GM19025 (cell line): Measurements from ENCODE around the gene LRP6.

ENCODE experiments used
- ATAC-seq: cut with Tn5 transposase; IDR thresholded peaks from one replicate; pipeline ENCODE4 v1.9.1; 2021; ENCODE audit warnings: mild to moderate bottlenecking, low read depth, moderate library complexity; ENCODE audit not compliant: unreplicated experiment

LRP6 gene

DNA sequence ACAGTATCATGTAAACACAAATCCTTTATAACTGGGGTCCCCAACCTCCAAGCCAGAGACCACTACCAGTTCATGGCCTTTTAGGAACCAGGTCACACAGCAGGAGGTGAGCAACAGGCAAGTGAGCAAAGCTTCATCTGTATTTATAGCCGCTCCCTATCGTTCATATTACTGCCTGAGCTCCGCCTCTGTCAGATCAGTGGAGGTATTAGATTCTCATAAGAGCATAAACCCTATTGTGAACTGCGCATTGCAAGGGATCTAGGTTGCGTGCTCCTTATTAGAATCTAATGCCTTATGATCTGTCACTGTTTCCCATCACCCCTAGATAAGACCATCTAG, 49.9 kb downstream of the LRP6 start:
- ATAC-seq: no peak

DNA sequence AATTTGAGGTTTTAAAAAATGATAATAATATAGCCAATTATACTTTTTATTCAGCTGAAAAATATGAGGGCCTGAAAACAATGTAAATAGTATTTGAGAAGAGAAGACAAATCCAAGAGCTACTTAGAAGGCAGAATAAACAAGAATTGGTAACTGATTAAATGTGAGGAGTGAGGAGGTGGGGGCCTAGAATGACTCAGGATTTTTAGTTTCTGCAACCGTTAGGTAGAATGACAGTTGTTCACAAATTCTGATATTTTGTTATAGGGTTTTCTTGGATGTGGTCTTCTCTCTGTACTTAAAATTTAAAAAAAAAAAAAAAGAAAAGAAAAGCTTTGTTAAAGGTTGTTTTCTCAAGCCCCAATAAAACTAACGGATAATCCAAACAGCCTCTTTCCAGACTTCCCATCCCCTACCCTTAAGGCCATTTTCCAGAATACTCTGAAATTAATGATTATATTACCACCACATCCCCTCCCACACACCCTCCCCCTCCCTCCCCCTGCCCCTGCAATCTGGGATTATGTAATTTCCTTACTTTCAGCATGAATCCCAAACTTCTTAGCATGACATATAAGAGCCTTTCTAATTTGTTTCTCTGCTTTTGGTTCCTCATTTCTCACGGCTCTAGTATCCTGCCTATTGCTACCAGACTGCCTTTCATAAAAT, 50.4 kb downstream of the LRP6 start:
- no peak for ATAC-seq

DNA sequence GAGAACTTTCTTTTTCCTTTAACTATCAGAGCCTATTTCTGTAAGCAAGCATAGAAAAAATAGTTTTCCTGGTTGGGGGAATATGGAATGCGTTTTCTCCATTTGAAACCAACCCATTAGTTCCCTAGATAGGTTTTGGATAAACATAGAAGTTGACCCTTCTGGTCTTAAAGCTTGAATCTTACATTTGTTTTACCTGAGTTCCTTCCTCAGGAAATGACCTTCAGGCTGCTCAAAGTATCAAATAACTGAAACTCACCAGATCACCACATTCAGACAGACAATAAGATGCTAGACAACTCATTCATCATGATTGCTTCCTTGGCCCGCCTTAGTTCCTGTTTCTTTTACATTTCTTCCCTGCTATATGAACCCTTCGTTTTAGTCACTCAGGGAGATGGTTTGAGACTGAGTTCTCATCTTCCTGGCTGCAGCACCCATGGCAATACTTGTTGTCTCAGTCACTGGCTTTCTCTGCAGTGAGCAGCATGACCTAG, 52.2 kb downstream of the LRP6 start:
- no peak for ATAC-seq

DNA sequence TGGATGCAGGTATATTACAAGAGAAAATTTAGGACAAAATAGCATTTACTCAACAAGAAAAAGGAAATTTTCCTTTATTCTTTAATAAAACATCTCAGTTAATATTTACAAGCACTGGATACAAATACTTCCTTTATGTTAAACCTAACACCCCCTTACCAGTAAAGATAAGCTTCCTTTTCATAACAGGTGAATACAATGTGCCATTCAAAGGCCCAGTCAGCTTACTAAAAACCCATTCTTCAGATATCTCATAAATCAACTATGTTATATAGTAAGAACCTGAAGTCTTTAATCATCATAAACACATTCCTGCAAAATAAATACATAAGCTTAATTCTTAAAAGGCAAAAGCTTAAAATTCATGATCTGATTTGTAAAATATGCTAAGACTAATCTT, 52.6 kb downstream of the LRP6 start:
- ATAC-seq: no peak

DNA sequence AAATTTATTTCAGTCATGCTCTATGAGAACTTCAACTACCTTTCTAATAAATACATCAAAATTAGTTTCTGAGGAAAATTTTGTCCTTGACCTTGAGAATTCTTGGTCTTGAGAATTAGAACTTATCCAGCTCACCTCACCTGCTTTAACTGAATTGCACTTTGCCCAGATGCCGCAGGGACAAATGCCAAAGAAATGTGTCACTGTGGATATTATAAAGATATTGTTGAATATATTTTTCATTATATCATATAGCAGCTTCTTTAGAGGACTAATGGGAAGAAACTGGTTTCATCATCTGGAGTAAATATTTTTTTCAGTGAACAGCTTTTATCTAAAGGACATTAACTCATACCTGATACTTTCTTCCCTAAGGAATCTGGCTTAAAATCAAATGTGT, 54.1 kb downstream of the LRP6 start:
- no peak for ATAC-seq

DNA sequence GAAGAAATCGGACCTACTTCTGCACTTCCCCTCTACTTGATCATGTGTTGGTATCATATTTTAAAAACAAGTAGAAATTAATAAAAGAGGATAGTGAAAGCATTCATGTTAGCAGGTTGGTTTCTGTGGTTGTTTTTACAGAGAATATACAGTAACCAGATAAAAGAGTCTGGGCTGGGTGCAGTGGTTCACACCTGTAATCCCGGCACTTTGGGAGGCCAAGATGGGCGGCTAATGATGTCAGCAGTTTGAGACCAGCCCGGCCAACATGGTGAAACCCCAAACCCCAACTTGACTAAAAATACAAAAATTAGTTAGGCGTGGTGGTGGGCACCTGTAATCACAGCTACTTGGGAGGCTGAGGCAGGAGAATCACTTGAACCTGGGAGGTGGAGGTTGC, 55.9 kb downstream of the LRP6 start:
- ATAC-seq: no peak

DNA sequence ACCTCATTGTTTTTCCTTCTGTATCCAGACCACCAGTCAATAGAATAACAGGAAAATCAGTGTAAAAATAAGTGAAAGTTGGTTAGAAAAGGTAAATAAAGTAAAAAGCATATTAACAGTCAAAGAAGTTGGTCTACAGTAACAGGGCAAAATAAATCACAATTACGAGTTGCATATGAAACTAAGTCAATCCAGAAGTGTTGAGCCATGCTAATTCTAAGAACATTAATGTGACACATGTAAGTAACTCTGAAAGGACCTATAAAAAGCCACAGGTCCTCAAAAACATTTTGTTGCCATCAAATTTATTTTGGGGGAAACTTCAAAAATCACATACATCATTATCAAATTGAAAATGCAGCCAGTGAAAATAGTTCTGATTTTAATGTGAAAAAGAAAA, 56.4 kb downstream of the LRP6 start:
- no peak for ATAC-seq

DNA sequence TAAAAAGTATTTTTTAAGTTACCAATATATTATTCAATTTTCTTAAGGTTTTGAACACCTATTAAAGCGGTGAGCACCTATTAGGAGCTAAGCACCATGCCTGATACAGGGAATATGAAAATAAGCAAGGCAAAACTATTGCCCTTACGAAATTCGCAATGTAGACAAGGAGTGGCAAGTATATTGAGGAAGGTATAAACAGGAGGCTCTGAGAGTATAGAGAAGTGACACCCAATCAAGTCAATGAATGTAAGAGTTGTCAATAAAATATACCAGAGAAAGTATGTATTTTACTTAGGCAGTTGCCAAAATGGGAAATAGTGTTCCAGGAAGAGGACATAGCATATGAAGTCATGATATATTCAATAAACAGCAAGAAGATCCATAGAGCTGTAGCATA, 57.2 kb downstream of the LRP6 start:
- no peak for ATAC-seq

DNA sequence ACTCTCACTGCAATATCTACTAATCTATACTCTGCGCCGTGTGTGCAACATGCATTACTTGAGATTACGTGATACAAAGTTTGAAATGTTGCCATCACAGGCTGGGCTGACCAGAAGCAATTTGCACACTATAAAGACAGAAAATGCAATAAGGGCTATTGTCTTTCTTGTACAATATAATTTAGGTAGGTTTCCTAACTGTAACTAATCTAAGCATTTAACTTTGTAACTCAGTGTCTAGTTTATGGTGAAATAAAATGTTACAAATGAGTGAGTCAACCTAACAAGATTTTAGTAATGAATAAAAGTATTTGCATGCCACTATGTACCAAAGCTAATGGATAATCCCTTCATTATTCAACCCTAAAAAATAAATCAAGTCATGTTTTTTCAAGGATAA, 57.8 kb downstream of the LRP6 start:
- no peak for ATAC-seq

DNA sequence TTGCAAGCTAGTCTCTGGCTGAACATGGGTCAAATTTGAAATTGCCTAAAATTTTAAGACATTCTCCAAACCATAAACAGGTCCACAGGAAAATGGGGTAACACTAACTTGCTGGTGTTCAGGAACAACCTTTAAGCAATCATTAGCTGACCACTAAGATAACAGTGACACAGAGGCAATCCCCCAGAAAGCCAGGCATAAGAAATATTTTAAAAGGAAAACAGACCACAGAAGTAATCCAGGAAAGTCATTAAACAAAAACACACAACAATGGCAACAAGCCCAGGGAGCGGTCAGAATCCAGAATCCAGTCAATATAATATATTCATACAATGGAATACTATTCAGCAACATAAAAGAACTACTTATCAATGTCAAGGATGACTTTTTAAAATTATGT, 59.1 kb downstream of the LRP6 start:
- ATAC-seq: no peak

DNA sequence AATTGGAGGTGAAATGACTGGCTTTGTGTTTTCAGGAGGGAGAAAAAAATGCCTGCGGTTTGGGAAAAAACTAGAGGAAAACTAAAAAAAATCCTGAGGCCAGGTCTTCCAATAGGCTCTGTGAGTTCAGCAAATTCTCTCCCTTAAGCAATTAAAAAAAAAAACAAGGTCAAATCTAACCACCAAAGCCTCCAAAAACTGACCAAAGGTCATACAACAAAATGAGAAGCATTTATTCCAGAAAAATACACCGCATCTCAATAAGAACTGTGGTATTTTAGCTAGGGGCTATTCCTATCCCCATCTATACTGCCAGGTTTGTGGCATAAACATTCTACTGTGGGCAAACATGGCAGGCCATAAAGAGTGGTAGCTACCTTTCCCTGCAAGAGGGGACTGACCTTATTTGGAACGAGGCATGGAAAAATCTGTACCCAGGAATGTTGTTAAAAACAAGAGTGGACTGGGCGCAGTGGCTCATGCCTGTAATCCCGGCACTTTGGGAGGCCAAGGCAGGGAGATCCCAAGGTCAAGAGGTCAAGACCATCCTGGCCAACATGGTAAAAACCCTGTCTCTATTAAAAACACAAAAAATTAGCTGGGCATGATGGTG, 60.0 kb downstream of the LRP6 start:
- no peak for ATAC-seq

DNA sequence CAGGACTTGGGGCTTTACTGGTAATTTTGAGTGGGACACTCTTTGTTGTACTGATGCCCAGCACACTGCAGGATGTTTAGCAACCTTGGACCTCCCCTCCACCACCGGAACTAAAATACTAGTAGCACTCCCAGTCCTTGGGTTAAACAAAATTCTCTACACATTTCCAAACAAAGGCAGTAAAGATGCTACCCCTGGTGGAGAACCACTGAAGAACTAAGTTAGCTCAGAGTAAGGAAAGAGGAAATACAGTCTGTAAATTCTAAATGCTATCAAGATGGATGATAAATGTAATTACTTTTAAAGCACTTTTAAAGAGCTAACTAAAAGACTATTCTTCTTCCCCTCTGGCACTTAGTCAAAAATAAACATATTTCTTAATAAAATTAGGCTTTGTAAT, 64.1 kb downstream of the LRP6 start:
- ATAC-seq: no peak

DNA sequence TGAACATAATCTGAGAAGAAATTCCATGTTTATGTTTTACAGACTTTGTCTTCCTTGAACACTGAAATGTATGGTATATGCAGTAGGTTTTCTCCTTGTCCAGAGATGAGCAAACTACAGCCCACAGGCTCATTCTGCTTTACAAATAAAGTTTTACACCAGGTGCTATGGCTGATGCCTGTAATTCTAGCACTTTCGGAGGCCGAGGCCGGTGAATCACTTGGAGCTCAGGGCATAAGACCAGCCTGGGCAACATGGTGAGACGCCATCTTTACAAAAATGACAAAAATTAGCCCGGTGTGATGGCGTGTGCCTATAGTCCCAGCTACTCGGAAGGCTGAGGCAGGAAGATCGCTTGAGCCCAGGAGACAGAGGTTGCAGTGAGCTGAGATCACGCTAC, 64.7 kb downstream of the LRP6 start:
- no peak for ATAC-seq

DNA sequence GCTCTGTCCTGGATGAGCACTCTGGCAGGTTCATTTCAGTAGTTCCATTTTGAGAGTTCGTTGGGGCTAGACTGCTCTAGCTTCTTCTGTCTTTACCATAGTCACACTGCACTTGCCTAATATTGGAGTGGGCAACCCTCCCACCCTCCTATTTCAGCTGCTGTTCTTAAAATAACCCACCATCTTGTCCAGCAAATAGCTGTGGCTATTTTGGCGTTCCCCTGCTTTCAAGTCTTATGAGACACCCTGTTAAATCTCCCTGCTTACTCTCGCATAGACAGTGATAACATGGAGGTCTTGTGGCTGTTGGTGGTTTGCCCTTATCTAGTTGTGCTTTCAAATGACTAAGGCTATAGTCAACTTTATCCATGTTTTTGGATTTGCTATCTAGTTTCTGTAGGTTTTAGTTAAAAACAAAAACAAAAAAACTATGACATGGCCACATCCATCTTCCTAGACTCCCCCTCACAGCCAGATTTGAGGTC, 65.5 kb downstream of the LRP6 start:
- no peak for ATAC-seq

DNA sequence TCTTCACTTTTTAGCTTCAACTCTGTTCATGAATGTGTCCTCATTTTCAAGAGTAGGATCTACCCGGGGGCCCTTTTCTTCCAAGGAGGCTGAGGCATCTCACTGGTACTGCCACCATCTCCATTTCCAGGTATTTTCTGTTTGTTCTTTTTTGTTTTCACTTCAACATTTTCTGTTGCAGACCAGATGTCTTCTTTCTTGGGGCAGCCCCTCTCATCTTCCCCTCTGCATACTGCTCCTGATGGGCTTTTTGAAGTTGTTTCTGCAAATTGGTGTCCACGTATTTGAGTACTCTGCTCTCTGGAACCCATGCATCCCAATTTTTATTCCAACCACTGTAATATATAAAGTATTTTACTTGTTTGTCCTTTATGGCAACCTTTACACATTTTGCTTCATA, 66.5 kb downstream of the LRP6 start:
- ATAC-seq: no peak

DNA sequence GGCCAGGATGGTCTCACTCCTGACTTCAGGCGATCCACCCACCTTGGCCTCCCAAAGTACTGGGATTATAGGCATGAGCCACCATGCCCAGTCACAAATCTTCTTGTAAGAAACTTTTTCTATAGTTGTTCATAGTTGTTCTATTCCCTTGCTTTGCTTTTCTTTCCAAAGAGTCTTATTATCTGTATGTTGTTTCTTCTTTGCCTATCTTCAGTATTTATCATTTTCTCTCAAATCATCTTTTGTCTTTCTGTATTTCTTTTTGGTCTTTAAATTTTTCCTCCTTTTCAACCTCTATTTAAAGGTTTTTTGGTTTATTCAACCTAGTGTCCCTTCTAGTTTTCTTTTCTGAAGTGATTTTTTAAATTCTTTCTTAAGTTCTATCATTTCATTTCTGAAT, 68.7 kb downstream of the LRP6 start:
- no peak for ATAC-seq

DNA sequence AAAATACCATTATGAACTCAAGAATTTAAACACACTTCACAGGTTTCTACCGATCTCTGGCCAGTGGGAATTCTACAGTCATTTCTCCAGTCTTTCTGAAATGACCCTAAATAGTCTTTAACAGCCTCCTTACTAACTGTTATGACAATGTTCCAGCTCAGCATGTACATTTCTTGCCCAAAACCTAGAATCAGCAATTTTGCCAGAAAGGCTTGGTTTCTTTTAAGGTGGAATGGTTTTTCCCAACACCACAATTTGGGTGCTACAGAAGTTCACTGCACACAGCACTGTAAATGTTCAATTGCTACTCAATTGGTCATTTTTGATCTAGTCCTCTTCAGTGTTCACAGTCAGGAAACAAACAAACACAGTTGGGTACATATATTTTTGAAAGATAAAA, 69.7 kb downstream of the LRP6 start:
- ATAC-seq: no peak

DNA sequence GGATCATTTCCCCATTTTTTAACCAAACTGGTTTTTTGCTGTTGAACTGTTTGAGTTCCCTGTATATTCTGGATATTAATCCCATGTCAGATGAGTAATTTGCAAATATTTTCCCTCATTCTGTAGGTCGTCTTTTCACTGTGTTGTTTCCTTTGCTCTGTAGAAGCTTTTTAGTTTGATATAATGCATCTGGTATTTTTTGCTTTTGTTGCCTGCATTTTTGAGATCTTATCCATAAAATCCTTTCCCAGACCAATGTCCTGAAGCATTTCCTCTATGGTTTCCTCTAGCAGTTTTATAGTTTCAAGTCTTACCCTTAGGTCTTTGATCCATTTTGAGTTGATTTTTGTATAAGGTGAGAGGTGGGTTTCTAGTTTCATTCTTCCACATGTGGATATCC, 71.3 kb downstream of the LRP6 start:
- no peak for ATAC-seq

DNA sequence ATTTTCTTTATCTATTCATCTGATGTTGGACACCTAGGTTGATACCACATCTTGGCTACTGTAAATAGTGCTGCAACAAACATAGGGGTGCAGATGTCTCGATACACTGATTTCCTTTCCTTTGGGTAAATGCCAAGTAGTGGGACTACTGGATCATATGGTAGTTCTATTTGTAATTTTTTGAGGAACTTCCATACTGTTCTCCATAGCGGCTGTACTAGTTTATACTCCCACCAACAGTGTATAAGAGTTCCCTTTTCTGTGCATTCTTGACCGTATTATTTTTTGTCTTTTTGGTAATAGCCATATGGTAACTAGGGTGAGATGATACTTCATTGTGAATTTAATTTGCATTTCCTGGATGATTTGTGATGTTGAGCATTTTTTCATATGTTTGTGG, 71.8 kb downstream of the LRP6 start:
- ATAC-seq: no peak

DNA sequence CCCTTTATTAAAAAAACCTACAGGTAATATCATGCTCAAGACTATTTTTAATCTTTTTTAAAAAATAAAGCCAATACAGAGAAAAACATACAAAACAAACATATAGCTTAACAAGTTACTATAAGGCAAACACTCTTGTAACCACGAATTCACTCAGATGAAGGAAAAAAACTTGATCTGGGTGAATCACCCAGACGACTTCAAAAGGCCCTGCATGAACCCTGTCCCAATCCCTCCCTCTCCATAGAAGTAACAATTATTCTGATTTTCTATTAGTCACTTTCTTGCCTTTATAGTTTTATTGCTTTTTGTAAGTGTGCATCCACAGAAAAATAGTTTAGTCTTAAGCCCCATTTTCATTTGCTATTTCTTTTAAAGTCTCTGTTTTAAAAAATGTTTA, 72.6 kb downstream of the LRP6 start:
- ATAC-seq: no peak

DNA sequence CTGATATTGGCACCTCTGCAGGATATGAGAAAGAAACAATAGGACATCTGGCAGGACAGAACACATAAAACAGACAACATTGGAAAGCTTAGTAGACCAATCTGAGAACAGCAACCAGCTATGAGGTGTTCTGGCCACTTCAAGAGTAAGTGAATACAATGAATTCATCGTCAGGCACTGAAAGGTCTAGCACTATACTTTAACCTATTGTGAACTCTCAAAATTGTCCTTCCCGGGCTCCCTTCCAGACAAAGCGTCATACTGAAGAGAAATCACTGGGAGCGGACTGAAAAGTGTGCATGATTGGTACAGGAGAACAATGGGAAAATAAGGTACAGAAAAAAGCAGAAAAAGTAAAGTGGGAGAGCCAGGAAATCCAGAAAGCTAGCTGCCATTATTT, 75.8 kb downstream of the LRP6 start:
- ATAC-seq: no peak

DNA sequence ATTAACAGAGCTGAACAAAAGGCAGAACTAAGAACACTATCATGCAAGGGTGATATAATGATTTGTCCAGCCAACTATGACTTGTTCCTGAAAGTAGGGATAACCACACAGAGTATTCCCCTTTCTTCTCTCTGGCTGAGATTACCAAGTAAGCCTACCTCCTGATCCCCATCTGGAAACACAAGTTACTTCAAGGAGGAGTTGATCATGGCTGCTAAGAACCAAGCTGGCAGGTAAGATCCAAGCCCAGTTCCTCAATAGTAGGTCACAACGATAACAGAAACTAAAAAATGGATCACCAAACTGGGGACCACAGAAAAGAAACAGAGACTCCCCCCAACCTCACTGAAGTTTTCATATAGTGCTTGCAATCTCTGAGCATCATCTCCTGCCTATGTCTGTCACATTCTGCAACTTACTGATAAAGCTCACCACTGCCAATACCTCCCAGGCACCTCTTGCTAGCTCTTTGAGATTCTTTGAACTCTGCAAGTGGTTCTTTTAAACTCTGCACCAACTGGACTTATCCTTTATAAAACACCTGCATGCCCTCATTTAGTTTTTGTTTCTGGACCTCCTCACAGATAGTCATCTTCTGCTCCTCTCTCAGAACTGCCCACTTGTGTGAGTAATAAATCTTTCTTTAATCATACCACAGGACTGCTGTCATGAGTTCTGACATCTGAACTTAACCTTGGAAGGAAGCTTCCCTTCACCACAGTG, 76.6 kb downstream of the LRP6 start:
- no peak for ATAC-seq
